ENCODE data around the gene PPP1R1C. TPM values are rescaled to one million over a fixed set of nuclear protein-coding genes. Genes with fewer than 3 reads are reported as not detected.
A peak's percentile ranks its signal among the peaks of the same experiment; 100 is the strongest.

The PPP1R1C gene
- total RNA-seq, 2 donors from 2014 or later: not detected

- Histone ChIP-seq H3K27ac (peak overlapping the region; percentile 15 to 64), H3K4me1 (ENCODE audit: control insufficient read depth in 1 of 2, low read depth in 2 of 2) (peaks cover 10 to 45% of the 10 kb centered on the region in 2 donors), H3K9me3 (no peaks in the 10 kb centered on the region), H3K36me3 (no peaks in the 10 kb centered on the region), H3K4me3 (peak overlapping the region; percentile 23), H3K27me3 (replicated peaks; ENCODE audit: insufficient read depth) (no peaks in the 10 kb centered on the region)
- TF ChIP-seq, protein P1, sequence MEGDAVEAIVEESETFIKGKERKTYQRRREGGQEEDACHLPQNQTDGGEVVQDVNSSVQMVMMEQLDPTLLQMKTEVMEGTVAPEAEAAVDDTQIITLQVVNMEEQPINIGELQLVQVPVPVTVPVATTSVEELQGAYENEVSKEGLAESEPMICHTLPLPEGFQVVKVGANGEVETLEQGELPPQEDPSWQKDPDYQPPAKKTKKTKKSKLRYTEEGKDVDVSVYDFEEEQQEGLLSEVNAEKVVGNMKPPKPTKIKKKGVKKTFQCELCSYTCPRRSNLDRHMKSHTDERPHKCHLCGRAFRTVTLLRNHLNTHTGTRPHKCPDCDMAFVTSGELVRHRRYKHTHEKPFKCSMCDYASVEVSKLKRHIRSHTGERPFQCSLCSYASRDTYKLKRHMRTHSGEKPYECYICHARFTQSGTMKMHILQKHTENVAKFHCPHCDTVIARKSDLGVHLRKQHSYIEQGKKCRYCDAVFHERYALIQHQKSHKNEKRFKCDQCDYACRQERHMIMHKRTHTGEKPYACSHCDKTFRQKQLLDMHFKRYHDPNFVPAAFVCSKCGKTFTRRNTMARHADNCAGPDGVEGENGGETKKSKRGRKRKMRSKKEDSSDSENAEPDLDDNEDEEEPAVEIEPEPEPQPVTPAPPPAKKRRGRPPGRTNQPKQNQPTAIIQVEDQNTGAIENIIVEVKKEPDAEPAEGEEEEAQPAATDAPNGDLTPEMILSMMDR (IDR thresholded peaks at IDR 0.05): no peak
- ATAC-seq (ENCODE audit: insufficient number of reproducible peaks, low FRiP score, low read depth): no peak
- DNase-seq (ENCODE audit: low spot score): no peak
These were observed 61.9 kb downstream of the PPP1R1C start for GRCh38 chr2:182047544-182047943.

GRCh38 chr2:182048088-182048487 is 62.4 kb downstream of the PPP1R1C start:
- H3K4me3 ChIP-seq: peak overlapping the region; percentile 23
- H3K9me3 ChIP-seq: no peaks in the 10 kb centered on the region
- DNase-seq (ENCODE audit: low spot score) (no peak), ATAC-seq (ENCODE audit: insufficient number of reproducible peaks, low FRiP score, low read depth) (no peak)
- H3K4me1 ChIP-seq (ENCODE audit: control insufficient read depth in 1 of 2, low read depth in 2 of 2): peaks cover 10 to 46% of the 10 kb centered on the region in 2 donors
- peak overlapping the region; percentile 15 to 64 for H3K27ac ChIP-seq
- TF ChIP-seq, protein P1 (IDR thresholded peaks at IDR 0.05): no peak
- H3K36me3 ChIP-seq: no peaks in the 10 kb centered on the region
- H3K27me3 ChIP-seq (replicated peaks; ENCODE audit: insufficient read depth): no peaks in the 10 kb centered on the region

DNA sequence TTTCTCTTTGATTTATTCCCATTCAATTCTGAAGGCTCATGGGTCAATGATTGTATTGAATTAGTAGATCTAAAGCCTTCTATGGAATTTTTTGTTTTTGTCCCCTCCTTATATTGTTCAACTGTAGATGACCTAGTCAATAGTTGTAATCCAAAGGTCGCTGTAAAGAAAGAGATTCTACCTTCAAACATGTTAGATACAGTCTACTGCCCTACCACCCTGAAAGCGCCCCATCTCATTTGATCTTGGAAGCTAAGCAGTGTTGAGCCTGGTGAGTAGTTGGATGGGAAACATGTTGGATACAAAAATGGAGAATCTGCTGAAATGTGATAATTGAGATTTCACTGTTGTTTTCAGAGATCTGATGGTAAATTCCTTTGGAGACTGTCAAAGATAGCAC is 63.0 kb downstream of the PPP1R1C start:
- peak overlapping the region in 1 of 2 donors; percentile 64 for H3K27ac ChIP-seq
- DNase-seq (ENCODE audit: low spot score) (no peak), ATAC-seq (ENCODE audit: insufficient number of reproducible peaks, low FRiP score, low read depth) (no peak)

GRCh38 chr2:182049372-182050148 is 63.9 kb downstream of the PPP1R1C start:
- TF ChIP-seq, protein P1 (IDR thresholded peaks at IDR 0.05): no peak

More for the DNA sequence above, 63.0 kb downstream of the PPP1R1C start:
- H3K36me3 ChIP-seq: no peaks in the 10 kb centered on the region
- no peak overlapping the region for H3K4me3 ChIP-seq
- H3K4me1 ChIP-seq (ENCODE audit: control insufficient read depth in 1 of 2, low read depth in 2 of 2): peaks cover 10 to 46% of the 10 kb centered on the region in 2 donors
- no peaks in the 10 kb centered on the region for H3K27me3 ChIP-seq (replicated peaks; ENCODE audit: insufficient read depth)
- no peaks in the 10 kb centered on the region for H3K9me3 ChIP-seq
- TF ChIP-seq, protein P1 (IDR thresholded peaks at IDR 0.05): no peak

GRCh38 chr2:182050333-182051135 is 64.9 kb downstream of the PPP1R1C start:
- TF ChIP-seq, protein P1 (IDR thresholded peaks at IDR 0.05): no peak
- H3K36me3 ChIP-seq: no peaks in the 10 kb centered on the region
- H3K4me3 ChIP-seq: no peak overlapping the region
- no peak for DNase-seq (ENCODE audit: low spot score)
- ATAC-seq (ENCODE audit: insufficient number of reproducible peaks, low FRiP score, low read depth): no peak
- H3K9me3 ChIP-seq: no peaks in the 10 kb centered on the region
- peak overlapping the region; percentile 1 to 33 for H3K27ac ChIP-seq
- H3K4me1 ChIP-seq (ENCODE audit: control insufficient read depth in 1 of 2, low read depth in 2 of 2): peaks cover 10 to 46% of the 10 kb centered on the region in 2 donors
- no peaks in the 10 kb centered on the region for H3K27me3 ChIP-seq (replicated peaks; ENCODE audit: insufficient read depth)

More at GRCh38 chr2:182049372-182050148, 63.9 kb downstream of the PPP1R1C start:
- Histone ChIP-seq H3K36me3 (no peaks in the 10 kb centered on the region), H3K27ac (peak overlapping the region; percentile 1 to 33), H3K9me3 (no peaks in the 10 kb centered on the region), H3K4me3 (no peak overlapping the region), H3K27me3 (replicated peaks; ENCODE audit: insufficient read depth) (no peaks in the 10 kb centered on the region), H3K4me1 (ENCODE audit: control insufficient read depth in 1 of 2, low read depth in 2 of 2) (peaks cover 10 to 46% of the 10 kb centered on the region in 2 donors)
- DNase-seq (ENCODE audit: low spot score): no peak
- no peak for ATAC-seq (ENCODE audit: insufficient number of reproducible peaks, low FRiP score, low read depth)

Measured in thoracic aorta (tissue), 2 donors.